OCI-LY3 (cell line): ENCODE results near the gene SEMG1.

ENCODE experiments used
- H2AFZ ChIP-seq: fragments of 200-600, 300-600 bp; shearing (Covaris generic); 2 replicates; pipeline ENCODE4 v1.6.0; 2014; ENCODE audit warnings: antibody characterized with exemption, low read depth, low read length
- H3K27ac ChIP-seq: fragments of 200-600, 300-600 bp; sonication (generic); 2 replicates; pipeline ENCODE4 v1.5.1; 2014; ENCODE audit warnings: mild to moderate bottlenecking, low read length, moderate library complexity, mixed read lengths
- H3K27me3 ChIP-seq: fragments of 200-600, 300-600 bp; sonication (generic); 2 replicates; pipeline ENCODE4 v1.6.1; 2014; ENCODE audit warnings: low read depth, low read length, mixed read lengths
- H3K36me3 ChIP-seq: fragments of 200-600, 300-600 bp; sonication (generic); replicated peaks from 2 replicates; pipeline ENCODE3; 2014; ENCODE audit warnings: low read depth, low read length, mixed read lengths
- H3K4me1 ChIP-seq: fragments of 300-600, 200-600 bp; sonication (generic); 2 replicates; pipeline ENCODE4 v1.6.1; 2014; ENCODE audit warnings: low read length, mixed read lengths
- H3K4me2 ChIP-seq: fragments of 200-600, 300-600 bp; sonication (generic); 2 replicates; pipeline ENCODE4 v1.6.1; 2014; ENCODE audit warnings: low read length, mixed read lengths
- H3K4me3 ChIP-seq: fragments of 300-600, 200-600 bp; sonication (generic); 2 replicates; pipeline ENCODE4 v1.5.1; 2014; ENCODE audit warnings: antibody characterized with exemption, mild to moderate bottlenecking, low read length, moderate library complexity
- H3K79me2 ChIP-seq: fragments of 300-600, 200-600 bp; shearing (Covaris generic); 2 replicates; pipeline ENCODE4 v1.6.1; 2014; ENCODE audit warnings: mild to moderate bottlenecking, low read length, mixed read lengths
- H3K9ac ChIP-seq: fragments of 300-600, 200-600 bp; shearing (Covaris generic); 2 replicates; pipeline ENCODE4 v1.6.0; 2014; ENCODE audit warnings: mild to moderate bottlenecking, low read length, moderate library complexity
- H3K9me3 ChIP-seq: fragments of 200-600, 300-600 bp; shearing (Covaris generic); 2 replicates; pipeline ENCODE4 v1.6.1; 2014; ENCODE audit warnings: low read length, mixed read lengths; ENCODE audit not compliant: insufficient read depth
- H4K20me1 ChIP-seq: fragments of 200-600, 300-600 bp; sonication (generic); 2 replicates; pipeline ENCODE4 v1.6.1; 2016; ENCODE audit warnings: low read length, mixed read lengths; ENCODE audit not compliant: insufficient read depth
- CTCF ChIP-seq: fragments of 200-600, 300-600 bp; sonication (generic); IDR thresholded peaks from 2 replicates; pipeline ENCODE4 v1.5.1; 2014; ENCODE audit warnings: antibody characterized with exemption, low read length, low read depth
- EZH2phosphoT487 ChIP-seq: fragments of 200-600 bp; shearing (Covaris generic); IDR thresholded peaks from 2 replicates; pipeline ENCODE4 v1.6.1; 2018; ENCODE audit warnings: antibody characterized with exemption, mixed run types, low read depth

Gene SEMG1

GRCh38 chr20:45206725-45207124 lies at the start of gene SEMG1:
SEMG1 (plus strand) TSS chr20:45207033; CDS start chr20:45207054, 21 bp downstream.
- TF ChIP-seq EZH2phosphoT487 (no peak), CTCF (no peak)
- H2AFZ ChIP-seq: no peak within 1 kb of the TSS
- no peak within 1 kb of the TSS for H3K4me2 ChIP-seq
- H3K79me2 ChIP-seq: no peaks in the 10 kb centered on the region
- H3K9ac ChIP-seq: no peak within 1 kb of the TSS
- peaks cover 57% of the 10 kb centered on the region for H3K27me3 ChIP-seq
- H3K4me3 ChIP-seq: no peak within 1 kb of the TSS
- H3K36me3 ChIP-seq: no peaks in the 10 kb centered on the region
- H3K27ac ChIP-seq: no peak within 1 kb of the TSS
- H3K9me3 ChIP-seq: no peaks in the 10 kb centered on the region
- H4K20me1 ChIP-seq: no peaks in the 10 kb centered on the region
- no peaks in the 10 kb centered on the region for H3K4me1 ChIP-seq

DNA sequence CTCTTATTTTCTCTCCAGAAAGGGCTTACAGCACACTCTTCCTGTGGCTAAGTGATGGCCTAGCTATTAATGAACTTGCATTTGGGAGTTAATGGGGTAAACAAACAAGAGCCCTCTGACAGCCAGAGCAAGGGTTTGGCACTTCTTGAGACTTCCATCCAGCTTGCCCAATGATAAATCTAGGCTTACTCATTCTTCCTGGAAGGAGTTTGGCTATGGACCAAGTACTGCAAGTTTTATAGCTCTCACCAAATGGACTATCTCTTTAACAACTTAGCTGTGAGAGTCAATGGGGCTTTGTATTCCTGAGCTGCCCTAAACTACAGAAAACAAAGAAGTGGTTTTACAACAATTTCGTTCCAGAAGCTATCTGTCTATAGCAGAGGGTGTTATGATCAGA lies 48.9 kb upstream of the SEMG1 start:
- Histone ChIP-seq H4K20me1 (no peaks in the 10 kb centered on the region), H3K9ac (no peak overlapping the region), H3K9me3 (peaks cover 41% of the 10 kb centered on the region), H3K27me3 (no peaks in the 10 kb centered on the region), H2AFZ (no peak overlapping the region), H3K36me3 (peaks cover 22% of the 10 kb centered on the region), H3K4me1 (peaks cover 29% of the 10 kb centered on the region), H3K27ac (no peak overlapping the region), H3K79me2 (no peaks in the 10 kb centered on the region), H3K4me3 (no peak overlapping the region), H3K4me2 (no peak overlapping the region)
- TF ChIP-seq CTCF: no peak
- TF ChIP-seq EZH2phosphoT487: no peak

DNA sequence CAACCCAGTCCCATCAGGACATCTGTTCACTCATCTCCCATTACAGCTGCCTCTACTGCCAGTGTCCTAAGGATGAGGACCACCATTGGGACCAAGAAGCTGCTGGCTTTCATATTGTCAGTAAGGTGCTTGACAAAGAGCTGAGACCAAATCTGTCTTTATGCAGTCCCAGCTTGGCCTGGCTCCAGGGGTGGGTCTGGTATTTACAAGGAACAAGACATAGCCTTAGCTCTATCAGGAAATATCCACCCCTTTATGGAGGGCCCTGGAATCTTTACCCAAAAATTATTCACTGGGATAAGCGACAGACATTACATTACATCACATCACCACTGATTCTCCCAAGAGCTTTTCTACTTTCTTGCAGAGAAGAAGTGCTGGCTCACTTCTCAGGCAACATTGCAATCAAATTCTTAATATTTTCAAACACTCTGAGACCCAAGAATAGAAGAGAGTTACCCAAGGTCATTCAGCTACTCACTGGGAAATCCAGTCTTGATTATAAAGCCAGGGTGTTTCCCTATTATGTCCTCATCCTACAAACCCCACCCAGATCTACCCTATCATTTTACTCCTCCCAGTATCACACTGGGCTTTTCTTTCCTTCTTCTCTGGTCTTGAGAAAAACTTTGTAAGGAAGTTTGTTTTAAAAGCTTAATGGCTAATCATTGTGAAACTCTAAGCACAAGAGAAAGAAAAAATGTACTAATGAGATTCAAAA lies 43.6 kb upstream of the SEMG1 start:
- TF ChIP-seq EZH2phosphoT487 (no peak), CTCF (no peak)
- H3K4me3 ChIP-seq: no peak overlapping the region
- H4K20me1 ChIP-seq: no peaks in the 10 kb centered on the region
- no peak overlapping the region for H3K9ac ChIP-seq
- H3K79me2 ChIP-seq: no peaks in the 10 kb centered on the region
- no peaks in the 10 kb centered on the region for H3K36me3 ChIP-seq
- no peak overlapping the region for H2AFZ ChIP-seq
- no peak overlapping the region for H3K27ac ChIP-seq
- no peak overlapping the region for H3K4me2 ChIP-seq
- peaks cover 20% of the 10 kb centered on the region for H3K9me3 ChIP-seq
- H3K4me1 ChIP-seq: no peaks in the 10 kb centered on the region
- peaks cover 29% of the 10 kb centered on the region; the same call in 1 of the 2 replicates for H3K27me3 ChIP-seq

- Histone ChIP-seq H3K4me1 (no peaks in the 10 kb centered on the region), H3K36me3 (no peaks in the 10 kb centered on the region), H3K27me3 (peaks cover 34% of the 10 kb centered on the region), H3K27ac (no peak overlapping the region), H3K4me3 (no peak overlapping the region), H3K9me3 (peaks cover 3% of the 10 kb centered on the region), H4K20me1 (no peaks in the 10 kb centered on the region), H3K79me2 (no peaks in the 10 kb centered on the region), H2AFZ (no peak overlapping the region), H3K4me2 (no peak overlapping the region), H3K9ac (no peak overlapping the region)
- TF ChIP-seq EZH2phosphoT487 (no peak), CTCF (no peak)
Observed at GRCh38 chr20:45164906-45165305, 41.9 kb upstream of the SEMG1 start.
